GM21723 (cell line): ENCODE data around the gene BAIAP2L1.

Experiments used
- ATAC-seq: cut with Tn5 transposase; IDR thresholded peaks from one replicate; pipeline ENCODE4 v1.9.1; 2021; ENCODE audit warnings: mild to moderate bottlenecking, moderate library complexity; ENCODE audit not compliant: unreplicated experiment

The BAIAP2L1 gene

GRCh38 chr7:98281757-98282606, 118.9 kb downstream of the BAIAP2L1 start:
- peak; percentile 32 for ATAC-seq

DNA sequence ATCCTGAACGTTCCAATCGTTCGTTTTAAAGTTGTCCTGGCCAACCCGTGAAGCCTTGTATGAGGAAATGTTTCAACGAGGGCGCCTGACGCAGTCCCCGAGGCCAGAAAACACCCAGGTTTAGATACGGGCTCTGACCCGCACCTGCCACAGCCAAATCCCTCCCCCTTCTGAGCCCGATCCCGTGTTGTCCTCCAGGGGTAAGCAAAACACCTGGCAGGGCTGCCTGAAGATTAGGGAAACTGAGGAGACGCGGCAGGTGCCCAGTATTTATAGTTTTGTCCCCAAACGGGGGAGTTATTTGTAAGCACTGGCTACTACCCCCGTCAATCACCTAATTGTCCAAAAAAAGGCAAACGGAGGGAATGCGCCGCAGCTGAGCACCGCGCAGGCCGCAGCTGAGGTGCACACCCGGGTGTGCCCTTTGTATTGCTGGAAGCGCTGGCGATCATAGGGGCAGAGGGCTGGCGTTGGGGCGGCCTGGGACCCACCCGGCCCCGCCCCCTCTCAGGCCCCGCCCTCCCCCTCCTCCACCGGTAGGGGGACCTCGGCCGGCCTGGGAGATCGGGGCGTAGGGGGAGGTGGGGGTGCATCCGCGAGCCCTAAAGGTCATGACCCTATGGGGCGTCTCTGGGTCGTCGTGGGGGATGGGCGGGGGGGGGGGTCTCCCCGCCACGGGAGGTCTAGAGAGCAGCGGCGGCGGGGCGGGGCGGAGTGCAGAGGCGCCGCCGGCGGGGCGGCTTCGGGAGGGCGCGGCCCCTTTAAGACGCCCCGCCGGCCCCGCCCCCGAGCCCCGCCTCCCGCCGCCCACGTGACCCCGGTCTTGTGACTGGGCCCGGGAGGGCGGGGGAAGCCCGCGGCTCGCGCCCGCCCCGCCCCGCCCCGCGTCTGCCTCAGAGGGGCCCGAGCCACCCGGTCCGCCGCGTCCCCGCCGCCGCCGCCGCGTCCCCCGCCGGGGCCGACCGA, 119.8 kb downstream of the BAIAP2L1 start, which contains the start of gene BRI3:
BRI3 (plus strand) TSS at position 896 of the 966 bp plus-strand sequence. CDS start 110 bp downstream, outside the sequence.
- peak; percentile 86 for ATAC-seq

DNA sequence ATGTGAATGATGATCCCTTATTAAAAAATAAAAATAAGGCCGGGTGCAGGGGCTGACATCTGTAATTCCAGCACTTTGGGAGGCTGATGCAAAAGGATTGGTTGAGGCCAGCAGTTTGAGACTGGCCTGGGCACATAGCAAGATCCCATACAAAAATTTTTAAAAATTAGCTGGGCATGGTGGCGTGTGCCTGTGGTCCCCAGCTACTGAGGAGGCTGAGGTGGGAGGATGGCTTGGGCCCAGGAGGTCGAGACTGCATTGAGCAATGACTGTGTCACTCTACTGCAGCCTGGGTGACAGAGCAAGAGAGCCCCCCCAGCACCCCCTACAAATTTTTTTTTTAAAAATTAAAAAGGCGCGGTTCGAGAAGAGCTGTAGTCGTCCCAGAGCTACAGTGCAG, 120.6 kb downstream of the BAIAP2L1 start:
- ATAC-seq = no peak

DNA sequence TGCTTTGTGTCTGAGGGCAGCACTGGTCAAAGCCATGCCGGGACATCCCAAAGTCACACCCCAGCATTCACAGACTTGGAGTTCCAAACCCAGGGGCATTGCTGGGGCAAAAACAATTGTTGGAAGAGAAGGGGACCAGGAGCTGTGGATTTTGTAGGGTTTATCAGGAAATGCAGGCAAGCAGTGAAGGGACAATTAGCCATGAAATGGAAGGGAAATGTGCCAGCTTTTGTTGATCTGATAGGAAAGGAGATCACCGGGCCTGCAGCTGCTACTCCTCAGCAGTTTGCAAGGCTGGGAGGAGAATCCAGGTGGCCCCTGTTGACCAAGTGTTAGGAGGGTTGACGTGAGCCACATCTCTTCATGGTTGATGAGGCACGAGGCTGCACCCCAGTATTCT, 122.0 kb downstream of the BAIAP2L1 start:
- ATAC-seq = no peak

- ATAC-seq = no peak
Measured at GRCh38 chr7:98278408-98278807, 122.5 kb downstream of the BAIAP2L1 start.

DNA sequence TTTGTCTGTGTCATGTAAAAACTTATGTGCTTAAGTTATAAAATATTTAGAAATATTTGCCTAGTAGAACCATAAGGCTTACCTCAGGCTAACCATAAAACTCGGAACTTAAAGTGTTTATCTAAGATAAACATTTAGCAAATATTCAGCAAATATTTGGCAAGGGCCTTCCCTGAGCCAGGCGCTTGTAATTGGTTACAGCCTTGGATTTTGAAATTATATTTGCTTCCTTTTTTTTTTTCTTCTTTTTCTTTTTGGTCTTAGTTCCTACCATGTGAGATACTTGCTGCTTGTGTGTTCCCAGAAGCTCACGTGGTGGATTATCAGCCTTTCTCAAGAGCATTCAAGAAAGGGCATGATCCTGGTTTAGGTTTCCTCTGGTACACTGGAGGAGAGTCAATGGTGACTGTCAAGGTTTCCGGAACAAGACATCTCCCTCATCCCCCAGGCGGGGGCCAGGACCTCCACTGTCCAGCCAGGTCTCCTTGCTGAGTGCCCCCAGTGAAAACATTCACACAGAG, 124.6 kb downstream of the BAIAP2L1 start:
- no peak for ATAC-seq

GRCh38 chr7:98267303-98267702, 133.6 kb downstream of the BAIAP2L1 start:
- ATAC-seq = no peak

DNA sequence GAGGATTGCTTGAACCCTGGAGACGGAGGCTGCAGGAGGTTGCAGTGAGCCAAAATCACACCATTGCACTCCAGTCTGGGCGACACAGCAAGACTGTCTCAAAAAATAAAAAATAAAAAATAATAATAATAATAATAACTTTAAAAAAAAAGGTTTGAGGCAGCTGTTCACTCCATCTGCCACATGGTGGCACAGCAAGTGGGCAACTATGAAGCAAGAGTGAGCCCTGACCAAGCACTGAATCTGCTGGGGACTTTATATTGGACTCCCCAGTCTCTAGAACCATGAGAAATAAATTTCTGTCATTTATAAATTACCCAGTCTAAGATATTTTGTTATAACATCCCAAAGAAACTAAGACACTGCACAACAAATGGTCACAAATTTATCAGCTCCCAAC, 134.1 kb downstream of the BAIAP2L1 start:
- ATAC-seq = no peak

DNA sequence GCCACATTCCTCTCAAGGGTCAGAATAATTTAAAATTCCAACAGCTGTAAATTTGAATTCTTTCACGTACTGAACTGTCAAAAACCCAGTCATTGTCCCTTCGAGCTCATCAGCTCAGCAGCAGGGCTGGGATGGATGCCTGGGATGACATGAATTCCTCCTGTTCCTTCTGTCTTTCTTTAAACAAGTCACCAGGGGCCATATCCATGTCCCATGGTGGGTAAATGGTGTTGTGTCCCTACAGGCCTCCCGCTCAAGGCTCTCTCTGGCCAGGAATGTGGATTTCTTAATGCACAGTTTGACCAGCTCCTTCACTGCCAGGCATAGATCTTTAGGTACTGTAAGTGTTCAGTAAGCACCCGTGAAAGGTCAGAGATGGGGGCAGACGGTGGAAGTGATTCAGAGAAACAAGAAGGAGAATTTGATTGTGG, 135.0 kb downstream of the BAIAP2L1 start:
- ATAC-seq = no peak

GRCh38 chr7:98257701-98258100, 143.2 kb downstream of the BAIAP2L1 start:
- ATAC-seq = no peak

DNA sequence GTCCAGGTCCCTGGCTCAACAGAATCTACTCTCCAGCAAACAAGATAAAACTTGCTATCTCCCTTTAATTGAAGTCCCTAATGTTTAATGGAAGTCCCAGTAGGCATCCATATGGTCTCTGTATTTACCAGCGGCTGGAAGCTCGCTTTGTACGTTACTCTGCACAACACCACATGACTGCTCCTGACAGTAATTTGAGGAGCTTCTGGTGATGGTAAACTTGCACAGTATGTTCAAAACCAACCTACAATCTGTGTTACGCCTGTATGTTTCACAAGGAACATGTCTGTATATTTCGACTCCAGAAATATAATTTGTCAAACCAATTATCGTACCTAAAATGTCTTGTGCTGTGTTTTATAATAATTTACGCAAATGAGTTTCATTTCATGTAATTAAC, 144.5 kb downstream of the BAIAP2L1 start:
- no peak for ATAC-seq

DNA sequence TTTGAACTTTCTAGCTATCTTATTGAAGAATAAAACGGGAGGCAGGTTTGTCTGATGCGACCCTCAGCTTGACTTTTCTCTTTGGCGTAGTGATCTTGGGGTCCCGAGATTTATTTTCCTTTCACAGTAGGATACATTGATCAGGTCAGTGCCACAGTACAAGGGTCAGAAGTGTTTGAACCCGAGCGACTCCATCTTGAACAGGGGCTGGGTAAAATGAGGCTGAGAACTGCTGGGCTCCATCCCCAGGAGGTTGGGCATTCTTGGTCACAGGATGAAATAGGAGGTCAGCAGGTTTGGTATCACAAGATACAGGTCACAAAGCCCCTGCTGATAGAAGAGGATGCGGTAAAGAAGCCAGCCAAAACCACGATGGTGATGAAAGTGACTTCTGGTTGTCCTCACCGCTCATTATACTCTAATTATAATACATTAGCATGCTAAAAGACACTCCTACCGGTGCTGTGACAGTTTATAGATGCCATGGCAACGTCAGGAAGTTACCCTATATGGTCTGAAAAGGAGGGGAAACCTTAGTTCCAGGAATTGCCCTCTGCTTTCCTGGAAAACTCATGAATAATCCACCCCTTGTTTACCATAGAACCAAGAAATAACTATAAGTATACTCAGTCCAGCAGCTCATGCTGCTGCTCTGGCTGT, 145.8 kb downstream of the BAIAP2L1 start:
- ATAC-seq = no peak

DNA sequence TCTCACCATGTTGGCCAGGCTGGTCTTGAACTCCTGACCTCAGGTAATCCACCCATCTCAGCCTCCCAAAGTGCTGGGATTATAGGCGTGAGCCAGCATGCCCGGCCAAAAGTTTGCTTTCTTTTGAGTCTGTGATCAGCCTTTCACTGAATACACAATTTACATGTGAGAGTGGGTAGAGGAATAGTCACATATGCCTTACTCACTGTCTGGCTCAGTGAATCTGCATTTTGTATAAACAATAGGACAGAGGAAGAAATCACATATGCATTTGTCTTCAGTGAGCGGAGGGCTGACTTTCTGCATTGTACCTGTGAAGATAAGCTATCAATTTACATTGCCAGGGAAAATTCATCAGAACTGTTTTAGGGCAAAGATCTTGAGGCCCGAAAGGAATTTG, 146.4 kb downstream of the BAIAP2L1 start:
- ATAC-seq = no peak

GRCh38 chr7:98252425-98253054, 148.3 kb downstream of the BAIAP2L1 start:
- ATAC-seq = no peak

GRCh38 chr7:98251601-98252424, 149.1 kb downstream of the BAIAP2L1 start, which contains the start of gene TECPR1:
Gene TECPR1 (minus strand): TSS chr7:98252232. CDS start chr7:98246146, 6,086 bp downstream.
- ATAC-seq = peak; percentile 97

DNA sequence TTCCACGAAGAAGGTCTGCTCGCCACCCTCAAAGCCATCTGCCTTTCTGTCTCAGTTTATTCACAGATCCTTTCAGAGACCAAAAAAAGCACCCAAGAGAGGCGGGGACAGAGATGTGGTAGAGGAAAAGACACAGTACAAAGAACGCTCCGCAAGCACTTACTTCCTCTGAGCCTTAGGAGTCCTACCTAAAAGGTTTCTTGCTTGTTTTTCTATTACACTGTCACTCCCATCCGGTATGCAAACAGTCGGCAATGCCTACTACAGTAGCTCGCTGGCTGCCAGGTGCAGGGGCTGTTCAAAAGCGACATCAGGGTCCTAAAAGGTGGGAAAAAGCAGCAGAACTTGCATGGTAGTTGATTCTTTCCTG, 149.7 kb downstream of the BAIAP2L1 start:
- peak; percentile 26 for ATAC-seq

- ATAC-seq = peak; percentile 26
Measured at GRCh38 chr7:98250789-98251188, 150.1 kb downstream of the BAIAP2L1 start.

DNA sequence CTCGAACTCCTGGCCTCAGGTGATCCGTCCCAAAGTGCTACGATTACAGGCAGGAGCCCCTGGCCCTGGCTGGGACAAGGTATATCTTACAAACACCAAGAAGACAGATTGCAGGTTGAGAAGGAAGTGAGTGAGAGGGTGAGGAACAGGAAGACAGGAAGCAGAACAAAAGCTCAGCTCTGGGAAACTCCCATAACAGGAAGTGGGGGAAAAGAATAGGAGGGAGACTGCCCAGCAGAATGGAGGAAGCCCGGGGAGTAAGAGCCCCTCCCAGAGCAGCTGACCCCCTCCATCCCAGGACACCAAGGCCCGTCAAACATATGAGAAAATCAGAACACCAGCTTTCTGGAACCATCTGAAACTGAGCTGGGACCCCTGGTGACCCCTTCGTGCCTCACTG, 151.8 kb downstream of the BAIAP2L1 start:
- no peak for ATAC-seq

DNA sequence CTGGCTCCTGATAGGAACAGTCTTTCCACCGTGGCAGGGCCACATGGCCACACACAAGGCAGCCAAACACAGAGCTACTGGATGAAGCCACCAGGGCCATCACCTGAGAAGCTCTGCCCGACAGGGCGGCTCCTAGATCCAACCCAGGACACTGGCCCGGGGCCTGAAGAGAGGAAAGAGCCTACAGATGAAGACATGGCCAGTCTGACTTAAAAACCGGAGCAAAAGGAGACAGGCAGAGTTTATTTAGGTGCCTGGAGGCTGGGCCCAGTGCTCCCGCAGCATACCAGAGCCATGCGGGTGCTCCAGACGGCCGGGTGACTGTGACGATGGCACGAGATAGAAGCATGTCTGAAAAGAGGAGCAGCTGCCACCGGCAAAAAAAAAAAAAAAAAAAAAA, 152.7 kb downstream of the BAIAP2L1 start:
- no peak for ATAC-seq
